ENCODE data around the gene TTF1. TPM values are rescaled to one million over a fixed set of nuclear protein-coding genes. Genes with fewer than 3 reads are reported as not detected.

TTF1 gene
- total RNA-seq, 1 donor from 2014 or later, result 12.3 TPM

DNA sequence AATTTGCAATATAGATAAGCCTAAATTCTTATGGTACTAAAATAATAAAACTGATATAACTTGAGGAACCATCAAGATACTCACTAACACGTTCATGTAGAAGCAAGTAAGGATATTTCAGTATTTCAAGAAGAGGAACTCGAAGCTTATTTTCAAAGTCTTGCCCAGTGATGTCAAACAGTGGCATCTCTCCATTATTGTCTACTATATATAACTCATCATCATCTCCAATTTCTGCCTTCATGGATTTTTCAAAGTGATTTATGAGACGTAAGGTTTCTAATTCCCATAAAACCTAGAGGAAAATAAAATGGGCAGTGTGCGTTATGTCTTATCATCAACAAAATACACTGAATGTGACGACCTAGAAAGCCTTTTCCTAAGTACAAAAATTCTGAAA is 60.5 kb downstream of the TTF1 start:
- DNase-seq (no peak), ATAC-seq (no peak)
- peaks cover 16% of the 10 kb centered on the region for H3K4me1 ChIP-seq
- no peaks in the 10 kb centered on the region for H3K27me3 ChIP-seq (ENCODE audit: low read depth)
- H3K9me3 ChIP-seq, result no peaks in the 10 kb centered on the region
- TF ChIP-seq, protein P1, sequence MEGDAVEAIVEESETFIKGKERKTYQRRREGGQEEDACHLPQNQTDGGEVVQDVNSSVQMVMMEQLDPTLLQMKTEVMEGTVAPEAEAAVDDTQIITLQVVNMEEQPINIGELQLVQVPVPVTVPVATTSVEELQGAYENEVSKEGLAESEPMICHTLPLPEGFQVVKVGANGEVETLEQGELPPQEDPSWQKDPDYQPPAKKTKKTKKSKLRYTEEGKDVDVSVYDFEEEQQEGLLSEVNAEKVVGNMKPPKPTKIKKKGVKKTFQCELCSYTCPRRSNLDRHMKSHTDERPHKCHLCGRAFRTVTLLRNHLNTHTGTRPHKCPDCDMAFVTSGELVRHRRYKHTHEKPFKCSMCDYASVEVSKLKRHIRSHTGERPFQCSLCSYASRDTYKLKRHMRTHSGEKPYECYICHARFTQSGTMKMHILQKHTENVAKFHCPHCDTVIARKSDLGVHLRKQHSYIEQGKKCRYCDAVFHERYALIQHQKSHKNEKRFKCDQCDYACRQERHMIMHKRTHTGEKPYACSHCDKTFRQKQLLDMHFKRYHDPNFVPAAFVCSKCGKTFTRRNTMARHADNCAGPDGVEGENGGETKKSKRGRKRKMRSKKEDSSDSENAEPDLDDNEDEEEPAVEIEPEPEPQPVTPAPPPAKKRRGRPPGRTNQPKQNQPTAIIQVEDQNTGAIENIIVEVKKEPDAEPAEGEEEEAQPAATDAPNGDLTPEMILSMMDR (IDR thresholded peaks at IDR 0.05), result no peak
- no peak overlapping the region for H3K4me3 ChIP-seq
- no peak overlapping the region for H3K27ac ChIP-seq
- intact Hi-C loops (cut with DNase I), result no loop called here
- H3K36me3 ChIP-seq, result peaks cover 96% of the 10 kb centered on the region

DNA sequence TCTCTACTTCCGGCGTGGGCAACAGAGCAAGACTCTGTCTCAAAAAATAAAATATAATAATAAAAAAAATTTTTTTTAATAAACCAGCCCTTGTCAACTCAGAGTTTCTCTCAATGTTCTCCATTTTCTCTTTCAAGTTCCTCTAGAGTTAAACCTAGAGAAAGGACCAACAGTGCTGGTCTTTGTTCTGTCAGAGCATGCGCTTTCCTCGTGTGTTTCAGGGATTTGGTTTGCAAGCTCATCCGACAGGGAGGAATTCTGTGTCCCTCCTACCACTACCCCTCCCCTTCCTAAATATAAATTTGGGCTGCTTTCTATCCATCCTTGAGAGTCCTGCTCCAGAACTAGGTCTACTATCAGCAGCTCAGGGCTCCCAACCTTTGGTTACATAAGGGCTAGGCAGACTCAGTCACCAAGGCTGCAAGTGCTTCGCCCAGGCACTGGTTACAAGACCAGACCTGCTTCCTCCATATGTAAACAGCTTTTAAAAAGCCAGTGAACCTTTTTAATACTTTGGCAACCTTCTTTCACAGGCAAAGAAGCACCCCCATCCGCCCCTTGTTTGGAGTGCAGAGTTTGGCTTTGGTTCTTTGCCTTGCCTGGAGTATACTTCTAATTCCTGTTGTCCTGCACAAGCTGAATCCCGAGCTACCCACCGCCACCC is 65.3 kb downstream of the TTF1 start:
- Histone ChIP-seq H3K27me3 (ENCODE audit: low read depth) (no peaks in the 10 kb centered on the region), H3K4me3 (no peak overlapping the region), H3K9me3 (no peaks in the 10 kb centered on the region), H3K4me1 (no peaks in the 10 kb centered on the region), H3K27ac (no peak overlapping the region), H3K36me3 (peaks cover 100% of the 10 kb centered on the region)
- ATAC-seq (no peak), DNase-seq (no peak)
- TF ChIP-seq, protein P1 (IDR thresholded peaks at IDR 0.05), result no peak
- intact Hi-C loops (cut with DNase I), result no loop called here

DNA sequence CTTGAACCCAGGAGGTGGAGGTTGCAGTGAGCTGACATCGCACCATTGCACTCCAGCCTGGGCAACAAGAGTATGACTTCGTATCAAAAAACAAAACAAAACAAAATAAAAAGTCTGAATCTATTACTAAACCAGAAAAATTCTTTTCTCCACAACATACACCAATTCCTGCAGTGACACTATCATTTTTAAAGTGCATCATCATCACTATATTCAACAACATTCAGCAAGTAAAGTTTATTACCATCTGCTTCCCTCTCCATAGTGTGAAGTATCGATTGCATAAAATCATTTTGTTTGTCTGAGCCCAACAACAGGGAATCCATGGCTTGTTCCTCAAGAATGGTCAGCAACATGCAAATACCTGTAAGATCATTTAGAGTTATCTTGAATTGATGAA is 72.3 kb downstream of the TTF1 start:
- DNase-seq (no peak), ATAC-seq (no peak)
- no peak overlapping the region for H3K27ac ChIP-seq
- no peaks in the 10 kb centered on the region for H3K9me3 ChIP-seq
- H3K27me3 ChIP-seq (ENCODE audit: low read depth), result no peaks in the 10 kb centered on the region
- peaks cover 97% of the 10 kb centered on the region for H3K36me3 ChIP-seq
- no peak overlapping the region for H3K4me3 ChIP-seq
- intact Hi-C loops (cut with DNase I), result no loop called here
- TF ChIP-seq, protein P1 (IDR thresholded peaks at IDR 0.05), result no peak
- H3K4me1 ChIP-seq, result no peaks in the 10 kb centered on the region

DNA sequence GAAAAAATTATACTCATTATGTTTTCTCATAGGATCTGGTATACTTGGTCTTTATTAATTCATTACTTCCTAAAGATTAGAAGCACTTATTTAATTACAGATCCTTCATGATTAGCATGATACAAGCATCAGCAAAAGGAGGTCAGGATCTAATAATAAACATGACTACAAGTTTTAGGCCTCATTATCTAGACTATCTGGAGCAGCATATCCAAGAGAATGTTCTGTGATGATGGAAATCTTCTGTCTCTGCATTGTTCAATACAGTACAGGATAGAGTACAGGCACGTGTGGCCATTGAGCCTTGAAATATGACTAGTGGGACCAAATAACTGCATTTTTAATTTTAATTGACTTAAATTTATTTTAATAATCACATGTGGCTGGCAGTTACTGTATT is 73.1 kb downstream of the TTF1 start:
- Histone ChIP-seq H3K36me3 (peaks cover 97% of the 10 kb centered on the region), H3K9me3 (no peaks in the 10 kb centered on the region), H3K27me3 (ENCODE audit: low read depth) (no peaks in the 10 kb centered on the region), H3K4me1 (no peaks in the 10 kb centered on the region), H3K27ac (no peak overlapping the region), H3K4me3 (no peak overlapping the region)
- no peak for ATAC-seq
- intact Hi-C loops (cut with DNase I), result no loop called here
- DNase-seq, result no peak
- TF ChIP-seq, protein P1 (IDR thresholded peaks at IDR 0.05), result no peak

DNA sequence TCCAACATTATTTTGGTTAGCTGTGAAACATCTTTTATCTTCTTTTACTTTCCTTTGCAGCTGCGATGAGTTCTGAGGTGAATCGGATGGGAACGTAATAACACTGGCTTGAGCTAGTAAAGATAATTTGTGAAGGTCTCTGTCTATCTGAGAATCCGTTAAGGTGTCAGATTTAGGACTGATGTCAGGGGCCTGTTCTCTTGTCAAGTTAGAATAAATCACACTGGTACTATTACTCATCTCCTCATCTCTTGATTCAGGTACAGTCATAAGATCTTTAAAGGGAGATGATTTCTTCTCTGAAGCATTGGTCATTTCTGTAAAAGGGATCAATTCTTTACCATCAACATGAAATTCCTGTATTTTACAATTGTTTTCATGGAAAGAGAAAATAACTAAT is 78.1 kb downstream of the TTF1 start:
- H3K9me3 ChIP-seq, result no peaks in the 10 kb centered on the region
- peaks cover 75% of the 10 kb centered on the region for H3K36me3 ChIP-seq
- TF ChIP-seq, protein P1 (IDR thresholded peaks at IDR 0.05), result no peak
- DNase-seq, result no peak
- H3K4me1 ChIP-seq, result peaks cover 7% of the 10 kb centered on the region
- H3K4me3 ChIP-seq, result no peak overlapping the region
- intact Hi-C loops (cut with DNase I), result no loop called here
- no peak for ATAC-seq
- no peak overlapping the region for H3K27ac ChIP-seq
- H3K27me3 ChIP-seq (ENCODE audit: low read depth), result no peaks in the 10 kb centered on the region
